ENCODE data around the gene PRDM12.

The PRDM12 gene

GRCh38 chr9:130630071-130630450 lies 34.3 kb upstream of the PRDM12 start:
- Histone ChIP-seq H3K4ac (ENCODE audit: low read depth, low read length) (no peak overlapping the region), H3K36me3 (ENCODE audit: control insufficient read depth in 1 of 2, insufficient read depth in 2 of 2, low read length in 2 of 2) (peaks cover 90 to 92% of the 10 kb centered on the region in 2 experiments), H3K4me1 (ENCODE audit: control insufficient read depth in 1 of 2, insufficient read depth in 2 of 2, low read length in 2 of 2) (no peaks in the 10 kb centered on the region), H3K18ac (ENCODE audit: low read length) (no peak overlapping the region), H3K9ac (ENCODE audit: low read length) (no peak overlapping the region), H3K27ac (ENCODE audit: low read depth, low read length) (no peak overlapping the region), H3K14ac (ENCODE audit: low read length) (no peak overlapping the region), H3K4me3 (ENCODE audit: low read depth, low read length) (no peak overlapping the region), H2BK120ac (ENCODE audit: insufficient read depth, low read length, poor library complexity) (no peak overlapping the region), H3K4me2 (ENCODE audit: low read length) (no peak overlapping the region), H3K23ac (ENCODE audit: low read length) (no peak overlapping the region), H2BK12ac (ENCODE audit: low read length) (no peak overlapping the region), H3K79me2 (ENCODE audit: control insufficient read depth, insufficient read depth, low read length, poor library complexity) (no peaks in the 10 kb centered on the region), H2BK5ac (ENCODE audit: low read depth, low read length, poor library complexity) (no peak overlapping the region), H4K8ac (ENCODE audit: low read depth, low read length) (no peak overlapping the region), H4K12ac (ENCODE audit: low read depth, low read length) (no peak overlapping the region), H3K79me1 (ENCODE audit: low read length) (no peaks in the 10 kb centered on the region), H4K91ac (ENCODE audit: low read depth, low read length) (no peak overlapping the region), H3K27me3 (ENCODE audit: insufficient read depth, low read length) (no peaks in the 10 kb centered on the region), H2AFZ (ENCODE audit: insufficient read depth, low read length, poor library complexity) (no peak overlapping the region), H3K9me3 (ENCODE audit: insufficient read depth, low read depth, low read length) (no peaks in the 10 kb centered on the region), H2AK5ac (ENCODE audit: low read length) (no peak overlapping the region)
- WGBS (ENCODE audit: extremely low coverage, insufficient coverage, insufficient read length) = no CpG with 5 or more reads among the region's 4 CpGs
- no peak for DNase-seq

- Histone ChIP-seq H3K27ac (ENCODE audit: low read depth, low read length) (no peak overlapping the region), H3K4me3 (ENCODE audit: low read depth, low read length) (no peak overlapping the region), H3K4ac (ENCODE audit: low read depth, low read length) (no peak overlapping the region), H2BK5ac (ENCODE audit: low read depth, low read length, poor library complexity) (no peak overlapping the region), H4K8ac (ENCODE audit: low read depth, low read length) (no peak overlapping the region), H3K14ac (ENCODE audit: low read length) (no peak overlapping the region), H3K4me2 (ENCODE audit: low read length) (no peak overlapping the region), H2BK120ac (ENCODE audit: insufficient read depth, low read length, poor library complexity) (no peak overlapping the region), H2AFZ (ENCODE audit: insufficient read depth, low read length, poor library complexity) (no peak overlapping the region), H3K9ac (ENCODE audit: low read length) (no peak overlapping the region), H2AK5ac (ENCODE audit: low read length) (no peak overlapping the region), H3K36me3 (ENCODE audit: control insufficient read depth in 1 of 2, insufficient read depth in 2 of 2, low read length in 2 of 2) (peaks cover 90 to 91% of the 10 kb centered on the region in 2 experiments), H3K18ac (ENCODE audit: low read length) (no peak overlapping the region), H2BK12ac (ENCODE audit: low read length) (no peak overlapping the region), H3K79me2 (ENCODE audit: control insufficient read depth, insufficient read depth, low read length, poor library complexity) (no peaks in the 10 kb centered on the region), H4K91ac (ENCODE audit: low read depth, low read length) (no peak overlapping the region), H4K12ac (ENCODE audit: low read depth, low read length) (no peak overlapping the region), H3K79me1 (ENCODE audit: low read length) (no peaks in the 10 kb centered on the region), H3K4me1 (ENCODE audit: control insufficient read depth in 1 of 2, insufficient read depth in 2 of 2, low read length in 2 of 2) (no peaks in the 10 kb centered on the region), H3K9me3 (ENCODE audit: insufficient read depth, low read depth, low read length) (no peaks in the 10 kb centered on the region), H3K23ac (ENCODE audit: low read length) (no peak overlapping the region), H3K27me3 (ENCODE audit: insufficient read depth, low read length) (no peaks in the 10 kb centered on the region)
- WGBS (ENCODE audit: extremely low coverage, insufficient coverage, insufficient read length) = no CpG with 5 or more reads among the region's 27 CpGs
- no peak for DNase-seq
These were observed 33.7 kb upstream of the PRDM12 start for GRCh38 chr9:130630506-130631330.

- H3K4me1 ChIP-seq (ENCODE audit: control insufficient read depth in 1 of 2, insufficient read depth in 2 of 2, low read length in 2 of 2) = no peaks in the 10 kb centered on the region
- no peak overlapping the region for H2AFZ ChIP-seq (ENCODE audit: insufficient read depth, low read length, poor library complexity)
- no peak overlapping the region for H2BK5ac ChIP-seq (ENCODE audit: low read depth, low read length, poor library complexity)
- no peak overlapping the region for H2BK120ac ChIP-seq (ENCODE audit: insufficient read depth, low read length, poor library complexity)
- H2AK5ac ChIP-seq (ENCODE audit: low read length) = no peak overlapping the region
- no peak overlapping the region for H3K14ac ChIP-seq (ENCODE audit: low read length)
- no peak overlapping the region for H4K8ac ChIP-seq (ENCODE audit: low read depth, low read length)
- no peaks in the 10 kb centered on the region for H3K79me2 ChIP-seq (ENCODE audit: control insufficient read depth, insufficient read depth, low read length, poor library complexity)
- H4K12ac ChIP-seq (ENCODE audit: low read depth, low read length) = no peak overlapping the region
- H3K4me3 ChIP-seq (ENCODE audit: low read depth, low read length) = no peak overlapping the region
- H3K79me1 ChIP-seq (ENCODE audit: low read length) = no peaks in the 10 kb centered on the region
- H3K18ac ChIP-seq (ENCODE audit: low read length) = no peak overlapping the region
- no peak for DNase-seq
- no peaks in the 10 kb centered on the region for H3K9me3 ChIP-seq (ENCODE audit: insufficient read depth, low read depth, low read length)
- no peaks in the 10 kb centered on the region for H3K27me3 ChIP-seq (ENCODE audit: insufficient read depth, low read length)
- WGBS (ENCODE audit: extremely low coverage, insufficient coverage, insufficient read length) = no CpG with 5 or more reads among the region's 22 CpGs
- H3K4ac ChIP-seq (ENCODE audit: low read depth, low read length) = no peak overlapping the region
- H3K27ac ChIP-seq (ENCODE audit: low read depth, low read length) = no peak overlapping the region
- no peak overlapping the region for H3K9ac ChIP-seq (ENCODE audit: low read length)
- H3K4me2 ChIP-seq (ENCODE audit: low read length) = no peak overlapping the region
- no peak overlapping the region for H3K23ac ChIP-seq (ENCODE audit: low read length)
- H4K91ac ChIP-seq (ENCODE audit: low read depth, low read length) = no peak overlapping the region
- H3K36me3 ChIP-seq (ENCODE audit: control insufficient read depth in 1 of 2, insufficient read depth in 2 of 2, low read length in 2 of 2) = peaks cover 90 to 91% of the 10 kb centered on the region in 2 experiments
- H2BK12ac ChIP-seq (ENCODE audit: low read length) = no peak overlapping the region
These were observed 32.9 kb upstream of the PRDM12 start for GRCh38 chr9:130631331-130632080.

GRCh38 chr9:130632081-130632710 lies 32.2 kb upstream of the PRDM12 start:
- no CpG with 5 or more reads among the region's 13 CpGs for WGBS (ENCODE audit: extremely low coverage, insufficient coverage, insufficient read length)
- no peak overlapping the region for H2AFZ ChIP-seq (ENCODE audit: insufficient read depth, low read length, poor library complexity)
- no peak overlapping the region for H2BK5ac ChIP-seq (ENCODE audit: low read depth, low read length, poor library complexity)
- H4K8ac ChIP-seq (ENCODE audit: low read depth, low read length) = no peak overlapping the region
- no peak overlapping the region for H3K14ac ChIP-seq (ENCODE audit: low read length)
- no peak overlapping the region for H3K4ac ChIP-seq (ENCODE audit: low read depth, low read length)
- no peak overlapping the region for H3K18ac ChIP-seq (ENCODE audit: low read length)
- H4K12ac ChIP-seq (ENCODE audit: low read depth, low read length) = no peak overlapping the region
- no peak overlapping the region for H3K27ac ChIP-seq (ENCODE audit: low read depth, low read length)
- H3K79me2 ChIP-seq (ENCODE audit: control insufficient read depth, insufficient read depth, low read length, poor library complexity) = no peaks in the 10 kb centered on the region
- no peak overlapping the region for H3K4me2 ChIP-seq (ENCODE audit: low read length)
- H3K9ac ChIP-seq (ENCODE audit: low read length) = no peak overlapping the region
- no peak for DNase-seq
- H3K4me1 ChIP-seq (ENCODE audit: control insufficient read depth in 1 of 2, insufficient read depth in 2 of 2, low read length in 2 of 2) = no peaks in the 10 kb centered on the region
- no peaks in the 10 kb centered on the region for H3K27me3 ChIP-seq (ENCODE audit: insufficient read depth, low read length)
- H3K23ac ChIP-seq (ENCODE audit: low read length) = no peak overlapping the region
- no peak overlapping the region for H2BK12ac ChIP-seq (ENCODE audit: low read length)
- H4K91ac ChIP-seq (ENCODE audit: low read depth, low read length) = no peak overlapping the region
- no peaks in the 10 kb centered on the region for H3K9me3 ChIP-seq (ENCODE audit: insufficient read depth, low read depth, low read length)
- no peak overlapping the region for H2AK5ac ChIP-seq (ENCODE audit: low read length)
- peaks cover 87 to 91% of the 10 kb centered on the region in 2 experiments for H3K36me3 ChIP-seq (ENCODE audit: control insufficient read depth in 1 of 2, insufficient read depth in 2 of 2, low read length in 2 of 2)
- H3K4me3 ChIP-seq (ENCODE audit: low read depth, low read length) = no peak overlapping the region
- no peak overlapping the region for H2BK120ac ChIP-seq (ENCODE audit: insufficient read depth, low read length, poor library complexity)
- H3K79me1 ChIP-seq (ENCODE audit: low read length) = no peaks in the 10 kb centered on the region

Measured in trophoblast cell (in vitro differentiated cells and primary cell).